Measurements from ENCODE around the gene SLC39A11. TPM values are rescaled to one million over a fixed set of nuclear protein-coding genes. Genes with fewer than 3 reads are reported as not detected.
"Not testable (repeated sequence)": the region's sequence is repeated elsewhere in the genome, so short reads cannot be mapped to it uniquely, and the experiment has no call there.

SLC39A11 gene
- total and polyA plus RNA-seq, 4 donors, result 18.9 to 44.9 (median 28.2) TPM

DNA sequence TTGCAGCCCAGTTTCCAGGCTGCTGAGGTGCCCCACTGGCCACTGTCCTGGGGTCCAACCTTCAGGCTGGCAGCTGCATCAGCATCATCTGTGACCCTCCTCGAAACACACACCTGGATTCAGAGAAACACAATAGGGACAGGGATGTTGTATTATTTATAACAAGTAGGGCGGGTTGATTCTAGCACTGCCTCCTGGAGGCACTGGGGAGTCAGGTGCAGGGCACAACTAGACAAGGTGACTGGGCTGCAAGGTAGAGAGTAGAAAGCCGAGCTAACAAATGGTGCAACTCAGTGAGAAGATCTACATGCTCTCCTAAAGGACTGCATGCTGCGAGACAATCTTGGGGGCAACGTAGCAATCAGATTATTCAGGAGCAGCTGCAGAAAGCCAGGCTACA lies 317.3 kb downstream of the SLC39A11 start (continued):
- TF ChIP-seq FOXA1 (IDR thresholded peaks at IDR 0.05) (no peak), JUND (IDR thresholded peaks at IDR 0.05) (no peak)

DNA sequence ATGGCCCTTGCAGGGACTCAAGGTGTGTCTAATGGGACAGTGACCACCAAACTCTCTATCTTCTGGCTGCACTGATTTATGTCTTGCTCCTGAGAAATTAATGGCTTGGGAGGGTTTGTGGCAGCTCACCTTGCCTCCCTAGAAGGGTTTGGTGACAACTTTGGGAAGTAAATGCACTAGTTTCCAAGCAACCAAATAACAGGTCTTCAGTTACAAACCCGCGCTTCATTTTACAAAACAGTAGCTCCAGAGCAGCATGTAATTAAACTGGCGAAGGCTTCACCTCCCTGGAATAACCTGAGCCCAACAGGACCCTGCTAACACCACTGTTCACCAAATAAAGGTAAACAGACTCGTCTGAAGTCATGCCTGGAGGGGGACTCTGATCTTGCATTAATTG lies 318.3 kb downstream of the SLC39A11 start:
- DNase-seq (ENCODE audit: low spot score), result no peak
- Histone ChIP-seq H3K4me3 (ENCODE audit: low read depth in 1 of 3, low read length in 3 of 3) (no peak overlapping the region), H3K4me1 (ENCODE audit: control insufficient read depth in 4 of 4, insufficient read depth in 4 of 4, low read length in 3 of 4) (no peaks in the 10 kb centered on the region), H3K27ac (ENCODE audit: low read depth in 1 of 2, low read length in 2 of 2) (no peak overlapping the region), H3K36me3 (ENCODE audit: control insufficient read depth in 4 of 4, insufficient read depth in 3 of 4, low read depth in 1 of 4, low read length in 3 of 4) (peaks cover 0 to 4% (median 2%) of the 10 kb centered on the region in 4 donors), H3K27me3 (ENCODE audit: control insufficient read depth in 4 of 4, insufficient read depth in 4 of 4, low read length in 3 of 4) (no peaks in the 10 kb centered on the region), H3K9me3 (ENCODE audit: control insufficient read depth in 4 of 4, low read length in 3 of 4) (no peaks in the 10 kb centered on the region), H3K9ac (ENCODE audit: low read depth in 1 of 2, low read length in 2 of 2) (no peak overlapping the region)
- TF ChIP-seq RXRA (IDR thresholded peaks at IDR 0.05), result no peak
- TF ChIP-seq GABPA (IDR thresholded peaks at IDR 0.05 in 1 of 2, conservative IDR thresholded peaks at IDR 0.05 in 1 of 2), result no peak
- TF ChIP-seq SP1 (IDR thresholded peaks at IDR 0.05), result no peak
- no peak for TF ChIP-seq FOXA2 (IDR thresholded peaks at IDR 0.05)
- WGBS, result 95% methylated on average over 4 of the region's 4 CpGs

DNA sequence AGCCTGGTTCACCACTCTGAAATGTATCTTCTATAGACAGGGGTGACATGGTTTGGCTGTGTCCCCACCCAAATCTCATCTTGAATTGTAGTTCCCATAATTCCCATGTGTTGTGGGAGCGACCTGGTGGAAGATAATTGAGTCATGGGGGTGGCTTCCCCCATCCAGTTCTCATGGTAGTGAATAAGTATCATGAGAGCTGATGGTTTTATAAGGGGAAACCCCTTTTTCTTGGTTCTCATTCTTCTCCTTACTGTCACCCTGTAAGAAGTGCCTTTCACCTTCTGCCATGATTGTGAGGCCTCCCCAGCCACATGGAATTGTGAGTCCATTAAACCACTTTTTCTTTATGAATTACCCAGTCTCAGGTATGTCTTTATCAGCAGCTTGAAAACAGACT lies 319.3 kb downstream of the SLC39A11 start:
- WGBS, result 95% methylated on average over 1 of the region's 1 CpG

DNA sequence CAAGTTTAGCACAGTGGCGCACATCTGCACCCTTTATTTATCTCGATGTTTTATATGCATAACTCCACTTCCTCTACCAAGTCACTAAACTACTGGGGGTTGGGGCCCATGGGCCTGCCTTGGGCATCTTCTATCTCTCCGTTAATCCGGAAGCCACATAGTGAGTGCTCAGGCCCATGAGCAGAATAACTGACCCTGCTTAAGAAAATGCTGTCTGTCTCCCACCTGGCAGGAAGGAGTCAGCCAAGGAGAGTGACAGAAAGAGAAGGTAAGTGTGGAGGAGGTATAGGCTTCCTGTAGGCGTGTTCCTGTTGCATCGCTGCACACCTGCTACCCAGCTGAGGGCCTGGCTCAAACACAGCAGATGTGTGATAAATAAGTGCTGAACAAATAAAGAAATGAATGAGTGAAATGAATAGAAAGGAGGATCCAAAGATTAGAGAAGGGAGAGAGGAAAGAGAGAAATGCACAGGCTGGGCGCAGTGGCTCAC lies 320.1 kb downstream of the SLC39A11 start:
- Histone ChIP-seq H3K4me3 (ENCODE audit: low read depth in 1 of 3, low read length in 3 of 3) (no peak overlapping the region), H3K27me3 (ENCODE audit: control insufficient read depth in 4 of 4, insufficient read depth in 4 of 4, low read length in 3 of 4) (no peaks in the 10 kb centered on the region), H3K9ac (ENCODE audit: low read depth in 1 of 2, low read length in 2 of 2) (no peak overlapping the region), H3K27ac (ENCODE audit: low read depth in 1 of 2, low read length in 2 of 2) (no peak overlapping the region), H3K36me3 (ENCODE audit: control insufficient read depth in 4 of 4, insufficient read depth in 3 of 4, low read depth in 1 of 4, low read length in 3 of 4) (peaks cover 0 to 4% (median 2%) of the 10 kb centered on the region in 4 donors), H3K9me3 (ENCODE audit: control insufficient read depth in 4 of 4, low read length in 3 of 4) (no peaks in the 10 kb centered on the region), H3K4me1 (ENCODE audit: control insufficient read depth in 4 of 4, insufficient read depth in 4 of 4, low read length in 3 of 4) (no peaks in the 10 kb centered on the region)
- TF ChIP-seq NR2F2 (IDR thresholded peaks at IDR 0.05) (no peak), EGR1 (IDR thresholded peaks at IDR 0.05; ENCODE audit: low read depth in 2 of 2) (no peak)
- TF ChIP-seq, protein P1, sequence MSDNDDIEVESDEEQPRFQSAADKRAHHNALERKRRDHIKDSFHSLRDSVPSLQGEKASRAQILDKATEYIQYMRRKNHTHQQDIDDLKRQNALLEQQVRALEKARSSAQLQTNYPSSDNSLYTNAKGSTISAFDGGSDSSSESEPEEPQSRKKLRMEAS (IDR thresholded peaks at IDR 0.05), result no peak
- no peak for DNase-seq (ENCODE audit: low spot score)
- WGBS, result 95% methylated on average over 7 of the region's 7 CpGs

More for the DNA sequence above, 319.3 kb downstream of the SLC39A11 start:
- H3K4me1 ChIP-seq (ENCODE audit: control insufficient read depth in 4 of 4, insufficient read depth in 4 of 4, low read length in 3 of 4); H3K4me3 ChIP-seq (ENCODE audit: low read depth in 1 of 3, low read length in 3 of 3); H3K27me3 ChIP-seq (ENCODE audit: control insufficient read depth in 4 of 4, insufficient read depth in 4 of 4, low read length in 3 of 4); H3K36me3 ChIP-seq (ENCODE audit: control insufficient read depth in 4 of 4, insufficient read depth in 3 of 4, low read depth in 1 of 4, low read length in 3 of 4); DNase-seq (ENCODE audit: low spot score); H3K9ac ChIP-seq (ENCODE audit: low read depth in 1 of 2, low read length in 2 of 2); H3K27ac ChIP-seq (ENCODE audit: low read depth in 1 of 2, low read length in 2 of 2); H3K9me3 ChIP-seq (ENCODE audit: control insufficient read depth in 4 of 4, low read length in 3 of 4): not testable (repeated sequence)

DNA sequence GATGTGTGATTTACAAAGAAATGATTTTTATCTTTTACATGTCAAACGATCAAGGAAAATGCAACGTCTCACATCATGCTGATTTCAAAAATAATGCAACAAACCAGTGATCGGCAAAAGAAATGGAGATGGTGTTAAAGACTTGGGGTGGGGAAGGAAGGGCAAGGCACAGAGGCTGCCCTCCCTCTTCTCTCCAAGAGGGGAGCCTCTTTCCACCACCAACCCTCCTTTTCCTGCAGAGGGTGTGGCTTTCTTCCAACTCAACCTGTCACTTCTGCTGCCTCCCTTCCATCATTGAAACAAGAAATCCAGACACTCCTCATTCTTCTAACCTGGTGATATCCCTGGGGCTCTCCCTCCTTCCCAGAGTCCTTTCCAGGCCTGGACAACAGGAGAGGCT lies 320.8 kb downstream of the SLC39A11 start:
- Histone ChIP-seq H3K27me3 (ENCODE audit: control insufficient read depth in 4 of 4, insufficient read depth in 4 of 4, low read length in 3 of 4) (no peaks in the 10 kb centered on the region), H3K9ac (ENCODE audit: low read depth in 1 of 2, low read length in 2 of 2) (no peak overlapping the region), H3K27ac (ENCODE audit: low read depth in 1 of 2, low read length in 2 of 2) (no peak overlapping the region), H3K4me1 (ENCODE audit: control insufficient read depth in 4 of 4, insufficient read depth in 4 of 4, low read length in 3 of 4) (no peaks in the 10 kb centered on the region), H3K36me3 (ENCODE audit: control insufficient read depth in 4 of 4, insufficient read depth in 3 of 4, low read depth in 1 of 4, low read length in 3 of 4) (peaks cover 0 to 4% (median 0%) of the 10 kb centered on the region in 4 donors), H3K9me3 (ENCODE audit: control insufficient read depth in 4 of 4, low read length in 3 of 4) (no peaks in the 10 kb centered on the region), H3K4me3 (ENCODE audit: low read depth in 1 of 3, low read length in 3 of 3) (no peak overlapping the region)
- no peak for DNase-seq (ENCODE audit: low spot score)
- WGBS, result 96% methylated on average over 3 of the region's 3 CpGs
- TF ChIP-seq HNF4A (conservative IDR thresholded peaks at IDR 0.05) (no peak), HNF4G (IDR thresholded peaks at IDR 0.05) (no peak), FOXA1 (IDR thresholded peaks at IDR 0.05) (no peak), TAF1 (conservative IDR thresholded peaks at IDR 0.05) (no peak), SP1 (IDR thresholded peaks at IDR 0.05) (no peak), FOXA2 (IDR thresholded peaks at IDR 0.05) (no peak)
- TF ChIP-seq, protein P2, sequence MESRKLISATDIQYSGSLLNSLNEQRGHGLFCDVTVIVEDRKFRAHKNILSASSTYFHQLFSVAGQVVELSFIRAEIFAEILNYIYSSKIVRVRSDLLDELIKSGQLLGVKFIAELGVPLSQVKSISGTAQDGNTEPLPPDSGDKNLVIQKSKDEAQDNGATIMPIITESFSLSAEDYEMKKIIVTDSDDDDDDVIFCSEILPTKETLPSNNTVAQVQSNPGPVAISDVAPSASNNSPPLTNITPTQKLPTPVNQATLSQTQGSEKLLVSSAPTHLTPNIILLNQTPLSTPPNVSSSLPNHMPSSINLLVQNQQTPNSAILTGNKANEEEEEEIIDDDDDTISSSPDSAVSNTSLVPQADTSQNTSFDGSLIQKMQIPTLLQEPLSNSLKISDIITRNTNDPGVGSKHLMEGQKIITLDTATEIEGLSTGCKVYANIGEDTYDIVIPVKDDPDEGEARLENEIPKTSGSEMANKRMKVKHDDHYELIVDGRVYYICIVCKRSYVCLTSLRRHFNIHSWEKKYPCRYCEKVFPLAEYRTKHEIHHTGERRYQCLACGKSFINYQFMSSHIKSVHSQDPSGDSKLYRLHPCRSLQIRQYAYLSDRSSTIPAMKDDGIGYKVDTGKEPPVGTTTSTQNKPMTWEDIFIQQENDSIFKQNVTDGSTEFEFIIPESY (IDR thresholded peaks at IDR 0.05), result no peak
- TF ChIP-seq, protein P1 (IDR thresholded peaks at IDR 0.05), result no peak
- TF ChIP-seq, protein P3, sequence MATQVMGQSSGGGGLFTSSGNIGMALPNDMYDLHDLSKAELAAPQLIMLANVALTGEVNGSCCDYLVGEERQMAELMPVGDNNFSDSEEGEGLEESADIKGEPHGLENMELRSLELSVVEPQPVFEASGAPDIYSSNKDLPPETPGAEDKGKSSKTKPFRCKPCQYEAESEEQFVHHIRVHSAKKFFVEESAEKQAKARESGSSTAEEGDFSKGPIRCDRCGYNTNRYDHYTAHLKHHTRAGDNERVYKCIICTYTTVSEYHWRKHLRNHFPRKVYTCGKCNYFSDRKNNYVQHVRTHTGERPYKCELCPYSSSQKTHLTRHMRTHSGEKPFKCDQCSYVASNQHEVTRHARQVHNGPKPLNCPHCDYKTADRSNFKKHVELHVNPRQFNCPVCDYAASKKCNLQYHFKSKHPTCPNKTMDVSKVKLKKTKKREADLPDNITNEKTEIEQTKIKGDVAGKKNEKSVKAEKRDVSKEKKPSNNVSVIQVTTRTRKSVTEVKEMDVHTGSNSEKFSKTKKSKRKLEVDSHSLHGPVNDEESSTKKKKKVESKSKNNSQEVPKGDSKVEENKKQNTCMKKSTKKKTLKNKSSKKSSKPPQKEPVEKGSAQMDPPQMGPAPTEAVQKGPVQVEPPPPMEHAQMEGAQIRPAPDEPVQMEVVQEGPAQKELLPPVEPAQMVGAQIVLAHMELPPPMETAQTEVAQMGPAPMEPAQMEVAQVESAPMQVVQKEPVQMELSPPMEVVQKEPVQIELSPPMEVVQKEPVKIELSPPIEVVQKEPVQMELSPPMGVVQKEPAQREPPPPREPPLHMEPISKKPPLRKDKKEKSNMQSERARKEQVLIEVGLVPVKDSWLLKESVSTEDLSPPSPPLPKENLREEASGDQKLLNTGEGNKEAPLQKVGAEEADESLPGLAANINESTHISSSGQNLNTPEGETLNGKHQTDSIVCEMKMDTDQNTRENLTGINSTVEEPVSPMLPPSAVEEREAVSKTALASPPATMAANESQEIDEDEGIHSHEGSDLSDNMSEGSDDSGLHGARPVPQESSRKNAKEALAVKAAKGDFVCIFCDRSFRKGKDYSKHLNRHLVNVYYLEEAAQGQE (IDR thresholded peaks at IDR 0.05), result no peak
- TF ChIP-seq, protein P4, sequence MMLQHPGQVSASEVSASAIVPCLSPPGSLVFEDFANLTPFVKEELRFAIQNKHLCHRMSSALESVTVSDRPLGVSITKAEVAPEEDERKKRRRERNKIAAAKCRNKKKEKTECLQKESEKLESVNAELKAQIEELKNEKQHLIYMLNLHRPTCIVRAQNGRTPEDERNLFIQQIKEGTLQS (IDR thresholded peaks at IDR 0.05), result no peak
